ENCODE data around the gene MYOCOS. TPM values are rescaled to one million over a fixed set of nuclear protein-coding genes. Genes with fewer than 3 reads are reported as not detected.

Gene MYOCOS
- total RNA-seq, 2 donors from 2014 or later: not detected

GRCh38 chr1:171646249-171646560 is 24.2 kb downstream of the MYOCOS start:
- peaks cover 0 to 12% of the 10 kb centered on the region in 2 donors for H3K4me1 ChIP-seq
- no peaks in the 10 kb centered on the region for H3K27me3 ChIP-seq

GRCh38 chr1:171652234-171652822 is 30.3 kb downstream of the MYOCOS start, which contains the start of gene MYOC:
TSS of gene MYOC (minus strand) at chr1:171652688. CDS start at chr1:171652611, 77 bp downstream.
- peak within 1 kb of the TSS in 1 of 2 donors; percentile 75 for H3K27ac ChIP-seq

More at GRCh38 chr1:171646249-171646560, 24.2 kb downstream of the MYOCOS start:
- H3K27ac ChIP-seq: peak overlapping the region; percentile 49 to 77
- no peak for DNase-seq (ENCODE audit: low spot score)
- no peak overlapping the region for H3K4me3 ChIP-seq
- no peaks in the 10 kb centered on the region for H3K36me3 ChIP-seq
- TF ChIP-seq, protein P1, sequence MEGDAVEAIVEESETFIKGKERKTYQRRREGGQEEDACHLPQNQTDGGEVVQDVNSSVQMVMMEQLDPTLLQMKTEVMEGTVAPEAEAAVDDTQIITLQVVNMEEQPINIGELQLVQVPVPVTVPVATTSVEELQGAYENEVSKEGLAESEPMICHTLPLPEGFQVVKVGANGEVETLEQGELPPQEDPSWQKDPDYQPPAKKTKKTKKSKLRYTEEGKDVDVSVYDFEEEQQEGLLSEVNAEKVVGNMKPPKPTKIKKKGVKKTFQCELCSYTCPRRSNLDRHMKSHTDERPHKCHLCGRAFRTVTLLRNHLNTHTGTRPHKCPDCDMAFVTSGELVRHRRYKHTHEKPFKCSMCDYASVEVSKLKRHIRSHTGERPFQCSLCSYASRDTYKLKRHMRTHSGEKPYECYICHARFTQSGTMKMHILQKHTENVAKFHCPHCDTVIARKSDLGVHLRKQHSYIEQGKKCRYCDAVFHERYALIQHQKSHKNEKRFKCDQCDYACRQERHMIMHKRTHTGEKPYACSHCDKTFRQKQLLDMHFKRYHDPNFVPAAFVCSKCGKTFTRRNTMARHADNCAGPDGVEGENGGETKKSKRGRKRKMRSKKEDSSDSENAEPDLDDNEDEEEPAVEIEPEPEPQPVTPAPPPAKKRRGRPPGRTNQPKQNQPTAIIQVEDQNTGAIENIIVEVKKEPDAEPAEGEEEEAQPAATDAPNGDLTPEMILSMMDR (IDR thresholded peaks at IDR 0.05): no peak
- no peaks in the 10 kb centered on the region for H3K9me3 ChIP-seq

GRCh38 chr1:171653796-171654195 is 31.8 kb downstream of the MYOCOS start:
- peaks cover 0 to 37% of the 10 kb centered on the region in 2 donors for H3K4me1 ChIP-seq
- H3K27ac ChIP-seq: peak overlapping the region; percentile 72 to 75
- H3K4me3 ChIP-seq: no peak overlapping the region
- no peaks in the 10 kb centered on the region for H3K9me3 ChIP-seq
- no peaks in the 10 kb centered on the region for H3K27me3 ChIP-seq
- TF ChIP-seq, protein P1 (IDR thresholded peaks at IDR 0.05): no peak
- DNase-seq (ENCODE audit: low spot score): no peak
- H3K36me3 ChIP-seq: no peaks in the 10 kb centered on the region

More at GRCh38 chr1:171652234-171652822, 30.3 kb downstream of the MYOCOS start, which contains the start of gene MYOC:
- no peaks in the 10 kb centered on the region for H3K9me3 ChIP-seq
- no peaks in the 10 kb centered on the region for H3K27me3 ChIP-seq
- TF ChIP-seq, protein P1 (IDR thresholded peaks at IDR 0.05): no peak
- H3K4me3 ChIP-seq: peak within 1 kb of the TSS in 1 of 2 donors; percentile 1
- peaks cover 0 to 37% of the 10 kb centered on the region in 2 donors for H3K4me1 ChIP-seq
- no peaks in the 10 kb centered on the region for H3K36me3 ChIP-seq
- no peak for DNase-seq (ENCODE audit: low spot score)

DNA sequence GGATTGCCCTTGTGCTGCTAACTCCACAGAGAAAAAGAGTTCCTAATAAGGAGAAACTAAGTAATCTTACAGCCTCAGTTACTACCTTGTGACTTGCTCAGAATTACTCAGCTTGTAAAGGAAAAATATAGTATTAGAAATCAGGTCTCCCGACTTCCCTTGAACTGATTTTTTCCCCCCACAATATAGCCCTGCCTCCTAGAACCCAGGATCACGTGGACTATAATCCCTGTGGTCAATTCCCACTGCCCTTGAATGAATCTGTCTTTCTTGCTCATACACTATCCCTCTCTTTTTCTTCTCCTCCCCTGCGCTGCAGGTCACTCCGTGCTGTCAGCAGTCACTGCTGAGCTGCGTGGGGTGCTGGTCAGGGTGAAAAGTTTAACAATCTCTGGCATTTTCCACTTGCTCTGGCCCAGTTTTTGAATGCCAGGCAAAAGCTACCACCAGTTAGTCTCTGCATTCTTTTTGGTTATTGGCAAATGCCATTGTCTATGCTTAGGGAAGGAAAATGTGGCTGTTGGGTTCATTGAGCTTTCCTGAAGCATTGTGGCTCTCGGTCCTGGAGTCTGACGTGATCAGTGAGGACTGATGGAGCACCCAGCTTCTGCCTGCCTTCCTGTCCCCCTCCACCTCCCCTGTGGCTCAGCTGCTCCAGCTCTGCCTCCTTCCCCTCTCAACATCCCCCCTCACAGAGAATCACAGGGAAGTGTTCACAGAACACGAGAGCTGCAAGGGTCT is 32.3 kb downstream of the MYOCOS start:
- peak overlapping the region; percentile 72 to 75 for H3K27ac ChIP-seq
- DNase-seq (ENCODE audit: low spot score): no peak
- H3K27me3 ChIP-seq: no peaks in the 10 kb centered on the region
- no peaks in the 10 kb centered on the region for H3K36me3 ChIP-seq
- H3K4me1 ChIP-seq: peaks cover 0 to 37% of the 10 kb centered on the region in 2 donors
- H3K4me3 ChIP-seq: peak overlapping the region in 1 of 2 donors; percentile 24
- H3K9me3 ChIP-seq: no peaks in the 10 kb centered on the region
- TF ChIP-seq, protein P1 (IDR thresholded peaks at IDR 0.05): no peak

DNA sequence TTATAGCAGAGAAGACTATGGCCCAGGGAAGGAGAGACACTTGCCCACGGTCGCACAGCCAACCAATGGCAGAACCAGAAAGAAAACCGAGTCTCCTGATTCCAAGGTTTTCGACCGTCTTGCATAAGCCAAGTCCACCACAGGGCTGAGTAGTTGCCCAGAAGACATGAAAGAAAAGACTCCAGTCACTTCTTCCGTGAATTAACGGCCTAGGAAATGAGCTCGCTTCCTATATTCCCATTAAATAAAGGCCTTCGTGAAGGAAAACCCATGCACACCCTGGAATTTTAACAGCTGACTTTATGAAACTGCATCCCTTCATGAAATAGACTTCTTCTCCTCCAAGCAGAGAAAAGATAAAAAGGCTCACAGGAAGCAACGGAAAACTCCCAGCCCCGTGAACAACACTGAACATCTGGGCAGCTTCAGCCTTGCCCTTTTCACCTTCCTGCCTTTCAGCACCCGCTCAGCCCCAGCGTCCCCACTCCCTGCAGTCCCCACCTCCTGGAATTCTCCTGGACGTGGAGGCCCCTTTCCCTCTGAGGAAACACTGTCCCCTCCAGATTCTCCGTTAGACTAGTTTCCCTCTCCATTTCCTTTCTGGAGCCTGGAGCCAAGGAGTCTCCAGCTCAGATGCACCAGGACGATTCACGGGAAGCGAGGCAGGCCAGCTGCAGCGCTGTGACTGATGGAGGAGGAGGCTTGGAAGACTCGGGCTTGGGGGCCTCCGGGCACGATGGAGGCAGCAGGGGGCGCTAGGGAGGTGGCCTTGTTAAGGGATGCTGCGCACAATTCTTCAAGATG is 33.1 kb downstream of the MYOCOS start:
- H3K27me3 ChIP-seq: no peaks in the 10 kb centered on the region
- TF ChIP-seq, protein P1 (IDR thresholded peaks at IDR 0.05): peak; percentile 57 to 75

More for the DNA sequence above, 33.1 kb downstream of the MYOCOS start:
- Histone ChIP-seq H3K36me3 (no peaks in the 10 kb centered on the region), H3K4me1 (peaks cover 0 to 37% of the 10 kb centered on the region in 2 donors), H3K27ac (peak overlapping the region; percentile 72 to 75), H3K9me3 (no peaks in the 10 kb centered on the region), H3K4me3 (peak overlapping the region in 1 of 2 donors; percentile 24)
- DNase-seq (ENCODE audit: low spot score): peak; percentile 90

Data from right atrium auricular region (tissue), 2 donors.